GM12892 (cell line): ENCODE results near the gene ZNRF2.

Source experiments
- POLR2A ChIP-seq: IDR thresholded peaks from 2 replicates; pipeline ENCODE4 v1.6.1; 2011; ENCODE audit warnings: low read depth, low read length, control low read depth
- POLR2AphosphoS5 ChIP-seq: IDR thresholded peaks from 2 replicates; pipeline ENCODE4 v1.6.1; 2011; ENCODE audit warnings: low read depth, low read length, control low read depth
- TAF1 ChIP-seq: IDR thresholded peaks from 2 replicates; pipeline ENCODE4 v1.6.1; 2011; ENCODE audit warnings: low read depth, mild to moderate bottlenecking, control low read depth, low read length, borderline replicate concordance

DNA sequence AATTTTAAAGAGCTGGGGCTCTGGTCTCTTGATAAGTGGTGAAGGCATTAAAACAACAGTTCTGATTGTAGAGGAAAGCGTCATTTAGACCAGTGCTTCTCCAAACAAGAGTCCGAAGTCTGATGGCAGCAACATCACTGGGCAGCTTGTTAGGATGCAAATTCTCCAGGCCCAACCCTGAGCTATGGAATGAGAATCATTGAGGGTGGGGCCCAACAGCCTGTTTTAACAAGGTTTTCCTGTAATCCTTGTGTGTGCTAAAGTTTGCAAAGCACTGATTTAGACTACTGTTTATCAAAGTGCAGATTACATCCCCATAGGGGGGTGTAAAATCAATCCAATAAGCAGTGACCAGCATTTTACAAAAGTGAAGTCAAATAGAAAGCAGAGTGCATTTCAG lies 2.6 kb upstream of the ZNRF2 start:
- TF ChIP-seq POLR2A (no peak), POLR2AphosphoS5 (no peak), TAF1 (no peak)
